GM19351 (cell line): Measurements from ENCODE around the gene MRPL55.

Experiments
- ATAC-seq: cut with Tn5 transposase; IDR thresholded peaks from one replicate; pipeline ENCODE4 v1.9.1; 2021; ENCODE audit warnings: mild to moderate bottlenecking, moderate library complexity; ENCODE audit not compliant: unreplicated experiment

MRPL55 gene

DNA sequence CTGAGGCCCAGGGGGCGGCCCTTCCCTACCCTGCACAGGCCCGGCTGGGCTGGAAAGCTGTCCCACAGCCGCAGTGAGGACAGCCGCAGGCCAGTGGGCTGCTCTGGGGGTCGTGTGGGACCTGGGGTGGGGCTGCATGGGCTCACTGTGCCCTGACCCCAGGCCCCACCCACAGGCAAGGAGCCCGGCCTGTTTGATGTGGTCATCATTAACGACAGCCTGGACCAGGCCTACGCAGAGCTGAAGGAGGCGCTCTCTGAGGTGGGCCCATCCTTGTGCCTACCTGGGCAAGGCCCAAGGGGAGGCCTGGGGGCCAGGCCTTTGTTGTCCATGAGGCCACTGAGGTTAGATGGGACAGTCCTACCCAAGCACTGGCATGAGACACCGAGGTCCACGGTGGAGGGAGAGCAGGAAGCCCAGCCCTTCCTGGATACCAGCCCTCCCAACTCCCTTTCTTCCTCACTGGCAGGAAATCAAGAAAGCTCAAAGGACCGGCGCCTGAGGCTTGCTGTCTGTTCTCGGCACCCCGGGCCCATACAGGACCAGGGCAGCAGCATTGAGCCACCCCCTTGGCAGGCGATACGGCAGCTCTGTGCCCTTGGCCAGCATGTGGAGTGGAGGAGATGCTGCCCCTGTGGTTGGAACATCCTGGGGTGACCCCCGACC, 39.2 kb upstream of the MRPL55 start:
- no peak for ATAC-seq

DNA sequence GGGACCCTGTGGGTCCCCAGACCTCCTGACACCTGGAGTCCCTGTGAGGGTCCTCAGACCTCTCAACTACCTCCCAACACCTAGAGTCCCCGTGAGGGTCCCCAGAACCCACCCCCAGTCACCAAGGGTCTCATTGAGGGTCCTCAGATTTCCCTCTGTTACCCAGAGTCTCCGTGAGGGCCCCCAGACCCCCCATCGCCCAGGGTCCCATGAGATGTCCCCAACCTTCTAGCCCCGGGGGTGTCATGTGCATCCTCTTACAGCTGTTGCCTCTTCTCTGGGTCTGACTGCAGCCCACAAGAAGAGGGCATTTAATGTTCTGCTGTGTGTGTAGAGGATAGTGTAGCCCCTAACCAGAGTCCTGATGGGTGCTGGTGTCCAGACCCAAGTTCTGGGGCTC, 38.7 kb upstream of the MRPL55 start:
- no peak for ATAC-seq

DNA sequence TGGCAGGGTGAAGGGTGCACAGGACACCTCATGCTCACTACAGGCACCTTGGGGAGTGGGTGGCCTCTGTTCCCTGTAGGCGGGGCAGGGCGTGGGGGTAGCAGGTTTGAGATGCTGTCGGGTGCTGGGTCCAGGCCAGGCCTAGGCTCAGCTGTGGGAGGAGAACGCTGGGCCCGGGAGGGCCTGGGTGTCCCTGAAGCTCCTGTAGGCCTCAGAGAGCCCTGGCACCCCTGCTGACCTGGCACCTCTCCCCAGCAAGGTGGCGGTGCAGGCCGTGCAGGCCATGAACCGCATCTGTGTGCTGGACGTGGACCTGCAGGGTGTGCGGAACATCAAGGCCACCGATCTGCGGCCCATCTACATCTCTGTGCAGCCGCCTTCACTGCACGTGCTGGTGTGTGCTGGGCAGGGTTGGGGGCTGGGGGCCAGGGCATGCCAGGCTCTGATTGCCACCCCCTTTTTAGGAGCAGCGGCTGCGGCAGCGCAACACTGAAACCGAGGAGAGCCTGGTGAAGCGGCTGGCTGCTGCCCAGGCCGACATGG, 38.1 kb upstream of the MRPL55 start:
- no peak for ATAC-seq

DNA sequence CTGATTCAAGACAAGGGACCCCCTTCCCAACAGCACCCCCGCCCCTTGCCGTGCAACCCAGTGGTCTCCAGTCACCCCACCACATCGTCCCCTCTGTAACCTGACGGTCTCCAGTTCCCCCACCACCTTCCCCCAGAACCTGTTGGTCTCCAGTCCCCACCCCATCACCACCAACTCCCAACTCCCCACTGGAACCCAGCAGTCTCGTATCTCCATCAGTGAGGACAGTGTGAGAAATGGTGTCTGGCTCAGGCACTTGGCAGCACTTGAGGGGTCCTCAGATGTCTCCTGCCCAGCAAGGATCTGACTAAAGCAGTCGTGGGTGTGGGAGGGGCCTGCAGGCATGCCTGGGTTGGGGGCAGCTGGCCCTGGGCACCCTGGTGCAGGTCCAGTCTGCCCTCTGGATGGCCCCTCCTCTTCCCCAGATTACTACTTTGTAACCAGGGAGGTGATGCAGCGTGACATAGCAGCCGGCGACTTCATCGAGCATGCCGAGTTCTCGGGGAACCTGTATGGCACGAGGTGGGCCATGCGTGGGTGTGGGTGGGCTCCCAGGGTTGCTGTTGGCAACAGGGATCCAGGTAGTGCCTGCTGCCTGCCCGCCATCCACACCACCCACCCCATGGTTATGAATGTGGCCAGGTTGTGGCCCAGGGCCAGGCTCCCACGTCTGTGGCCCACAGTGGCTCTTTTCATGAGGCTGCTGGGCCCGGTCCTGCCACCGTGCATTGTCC, 37.5 kb upstream of the MRPL55 start:
- ATAC-seq, result no peak

DNA sequence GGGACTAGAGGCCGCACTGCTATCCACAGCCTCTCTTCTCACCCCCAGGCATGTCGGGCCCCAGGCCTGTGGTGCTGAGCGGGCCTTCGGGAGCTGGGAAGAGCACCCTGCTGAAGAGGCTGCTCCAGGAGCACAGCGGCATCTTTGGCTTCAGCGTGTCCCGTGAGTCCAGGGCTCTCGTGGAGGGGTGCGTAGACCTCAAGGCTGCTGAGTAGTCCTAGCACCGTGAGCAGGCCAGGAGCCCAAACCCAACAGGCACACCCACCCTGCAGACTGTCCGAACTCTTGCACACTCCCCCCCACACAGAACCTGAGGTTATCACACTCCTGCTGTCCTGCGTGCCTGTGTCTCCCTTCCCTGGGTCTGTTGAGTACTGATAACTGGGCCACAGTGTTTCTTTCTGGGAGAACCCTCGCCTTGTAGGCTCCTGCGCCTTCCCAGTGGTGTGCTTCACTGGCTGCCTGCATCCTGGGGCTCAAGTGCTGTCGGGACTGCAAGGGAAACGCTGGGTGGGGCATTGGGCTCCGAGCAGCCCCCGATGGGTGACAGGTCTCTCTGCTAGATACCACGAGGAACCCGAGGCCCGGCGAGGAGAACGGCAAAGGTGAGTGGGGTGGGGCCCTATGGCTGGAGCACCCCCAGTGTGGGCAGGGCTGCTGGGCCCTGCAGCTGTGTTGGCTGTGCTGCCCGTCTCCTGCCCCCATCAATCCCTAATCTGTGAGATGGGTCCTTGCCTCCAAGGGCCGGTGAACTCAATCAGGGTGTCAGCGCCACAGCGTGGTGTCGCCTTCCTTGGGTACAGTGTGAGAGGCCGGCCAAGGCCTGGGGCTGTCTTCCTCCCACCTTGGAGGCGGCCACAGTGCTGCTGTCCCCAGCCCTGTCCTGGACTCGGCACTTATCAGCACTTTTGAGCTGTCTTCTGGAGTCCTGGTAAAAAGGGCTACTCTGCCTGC, 36.6 kb upstream of the MRPL55 start:
- no peak for ATAC-seq

DNA sequence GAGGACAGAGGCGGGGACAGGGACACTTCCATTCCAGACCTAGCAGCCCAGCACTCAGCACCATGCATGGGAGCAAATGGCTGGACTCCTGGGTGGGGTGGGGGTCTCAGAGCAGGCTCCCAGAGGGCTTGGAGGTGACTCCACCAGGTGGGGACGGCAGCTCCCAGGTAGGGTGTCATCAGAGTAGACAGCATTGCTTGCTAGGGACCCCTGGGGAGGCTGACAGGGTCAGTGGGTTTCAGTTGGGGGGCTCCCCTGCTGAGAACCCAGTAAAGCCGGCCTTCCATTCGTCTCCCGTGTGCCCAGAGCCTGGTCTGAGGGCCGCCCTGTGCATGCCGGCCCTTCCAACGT, 35.9 kb upstream of the MRPL55 start:
- ATAC-seq, result no peak

DNA sequence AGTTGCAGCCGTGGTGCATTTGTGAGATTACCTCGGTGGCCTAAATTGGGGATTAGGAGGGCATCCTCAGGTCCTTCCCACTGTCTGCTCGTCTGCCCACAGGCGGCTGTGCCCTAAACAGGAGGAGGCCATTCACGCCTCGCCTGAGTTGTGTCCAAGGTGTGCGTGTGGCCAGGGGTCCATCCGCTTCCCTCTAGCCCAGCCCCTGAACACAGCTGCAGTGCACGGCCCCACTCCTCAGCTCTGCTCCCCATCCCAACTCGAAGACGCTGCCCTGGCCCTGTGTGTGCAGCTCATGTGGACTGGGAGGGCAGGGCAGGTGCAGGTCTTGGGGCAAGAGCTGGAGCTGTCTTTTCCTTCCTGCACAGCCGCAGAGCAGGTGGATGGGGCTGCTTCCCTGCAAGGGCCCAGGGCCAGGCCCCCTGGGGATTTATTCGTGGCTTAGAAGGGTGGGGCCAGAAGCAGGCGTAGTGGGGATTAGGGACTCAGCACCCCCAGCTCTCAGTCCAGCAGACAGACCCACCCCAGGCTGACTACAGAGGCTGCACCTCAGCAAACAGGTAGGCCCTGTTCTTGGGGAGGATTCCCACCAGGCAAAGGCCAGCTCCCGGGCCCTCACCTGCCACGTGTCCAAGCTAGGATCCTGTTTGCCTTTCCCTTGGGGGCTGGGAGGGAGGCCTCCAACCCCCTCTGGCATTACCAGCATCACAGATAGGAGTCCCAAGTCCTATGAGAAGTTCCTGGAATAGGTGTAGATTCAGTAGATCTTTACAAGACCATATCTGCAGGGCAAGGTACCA, 35.3 kb upstream of the MRPL55 start:
- ATAC-seq, result no peak

DNA sequence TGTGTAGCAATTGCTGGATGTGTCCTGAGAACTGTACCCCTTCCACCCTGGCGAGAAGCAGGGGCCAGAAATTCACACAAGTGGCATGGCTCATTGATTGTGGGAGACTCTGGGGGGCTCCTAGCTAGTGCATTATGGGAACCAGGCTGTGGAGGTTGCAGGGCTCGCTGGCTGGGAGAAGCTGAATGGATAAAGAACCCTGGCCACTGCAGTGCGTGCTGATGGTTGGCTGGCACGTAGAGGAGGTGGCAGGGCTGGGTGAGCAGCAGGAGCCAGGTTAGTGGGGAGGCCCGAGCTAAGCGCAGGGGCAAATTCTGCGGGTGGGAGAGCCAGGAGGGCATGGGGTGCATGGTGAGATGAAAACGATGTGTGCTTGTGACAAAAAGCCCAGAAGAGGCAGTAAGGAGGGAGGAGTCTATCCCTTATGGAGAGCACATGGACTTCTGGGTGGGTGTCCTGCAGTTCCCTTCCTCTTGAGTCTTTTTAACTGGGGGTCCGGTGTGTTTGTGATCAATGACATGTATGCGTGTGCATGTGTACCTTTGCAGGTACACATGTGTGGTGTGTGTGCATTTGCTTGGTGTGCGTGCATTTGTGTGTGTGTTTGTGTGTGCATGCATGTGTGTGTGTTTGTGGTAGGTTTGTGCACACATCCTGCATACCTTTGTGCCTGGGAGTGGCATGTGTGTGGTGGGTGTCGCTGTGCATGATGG, 34.5 kb upstream of the MRPL55 start:
- no peak for ATAC-seq

DNA sequence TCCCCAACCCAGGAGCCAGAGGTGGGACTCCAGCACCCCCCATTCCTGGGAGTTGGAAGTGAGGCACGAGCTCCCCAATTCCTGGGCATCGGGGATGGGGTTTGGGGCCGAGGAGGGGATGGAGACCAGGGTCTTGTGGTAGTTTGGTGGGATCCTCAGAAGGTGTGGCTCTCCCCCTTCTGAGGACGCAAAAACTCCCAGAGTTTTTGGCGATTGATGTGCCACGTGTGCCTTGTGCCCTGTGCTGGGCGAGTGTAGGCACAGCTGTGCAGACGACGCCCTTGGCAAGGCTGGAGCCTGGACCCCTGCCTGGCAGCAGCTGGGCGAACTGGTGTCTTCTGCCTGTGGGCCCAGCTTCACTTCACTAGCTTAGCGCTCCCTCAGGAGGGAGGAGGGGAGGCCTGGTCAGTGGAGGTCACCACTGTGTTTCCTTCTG, 33.6 kb upstream of the MRPL55 start:
- no peak for ATAC-seq

DNA sequence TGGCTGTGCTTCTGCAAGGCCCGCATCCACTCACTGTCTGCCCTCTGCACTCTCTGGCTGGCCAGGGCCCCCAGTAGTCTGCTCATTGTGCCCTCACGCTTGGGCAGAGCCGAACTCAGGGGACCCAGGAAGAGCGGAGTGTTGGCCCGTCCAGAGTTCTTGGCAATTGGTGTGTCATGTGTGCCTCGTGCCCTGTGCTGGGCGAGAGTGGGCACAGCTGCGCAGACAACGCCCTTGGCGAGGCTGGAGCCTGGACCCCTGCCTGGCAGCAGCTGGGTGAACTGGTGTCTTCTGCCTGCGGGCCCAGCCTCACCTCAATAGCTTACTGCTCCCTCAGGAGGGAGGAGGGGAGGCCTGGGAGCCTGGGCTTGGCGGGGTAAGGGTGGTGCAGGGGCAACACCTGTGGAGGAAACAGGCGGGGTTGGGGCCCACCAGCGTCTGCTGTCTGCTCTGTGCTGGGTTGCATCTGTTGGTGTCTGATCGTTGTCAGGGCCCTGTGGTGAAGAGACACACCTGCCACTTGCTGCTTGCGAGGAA, 33.1 kb upstream of the MRPL55 start:
- no peak for ATAC-seq

DNA sequence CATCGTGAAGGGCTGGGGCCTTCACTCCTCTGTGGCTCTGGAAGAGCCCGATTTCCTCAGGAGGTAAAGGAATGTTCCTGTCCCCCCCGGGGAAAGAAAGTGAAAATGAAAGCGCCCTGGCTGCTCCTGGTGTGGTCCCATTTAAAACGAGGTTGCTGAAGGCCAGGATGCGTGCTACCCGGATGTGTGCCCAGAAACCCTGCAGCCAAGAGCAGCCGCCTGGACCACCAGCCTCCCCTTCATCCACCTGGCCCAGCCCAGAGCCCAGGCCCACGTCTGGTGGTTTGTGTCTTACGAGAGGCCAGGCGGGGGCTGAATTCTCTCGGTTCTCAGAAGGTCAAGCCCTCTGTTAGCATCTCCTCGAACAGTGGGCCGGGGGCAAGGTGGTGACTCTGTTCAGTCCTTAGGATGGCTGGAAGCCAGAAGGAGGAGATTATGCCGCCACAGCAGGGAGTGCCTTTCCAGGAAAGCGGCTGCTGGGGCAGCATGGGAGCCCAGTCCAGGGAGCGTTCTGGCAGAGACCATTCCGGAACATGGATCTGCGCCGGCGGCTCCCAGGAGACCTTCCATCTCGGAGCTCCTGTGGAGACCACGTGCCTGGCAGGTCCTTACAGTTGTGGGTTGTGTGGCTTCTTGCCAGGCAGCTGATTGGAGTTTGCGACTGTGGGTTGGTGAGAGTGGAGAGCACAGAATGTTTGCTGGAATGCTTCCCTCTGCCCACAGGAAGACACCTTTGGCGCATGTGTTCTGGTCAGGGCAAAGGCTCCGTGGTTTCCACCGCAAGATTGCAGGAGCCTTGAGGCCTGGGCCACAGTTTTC, 32.3 kb upstream of the MRPL55 start:
- no peak for ATAC-seq

DNA sequence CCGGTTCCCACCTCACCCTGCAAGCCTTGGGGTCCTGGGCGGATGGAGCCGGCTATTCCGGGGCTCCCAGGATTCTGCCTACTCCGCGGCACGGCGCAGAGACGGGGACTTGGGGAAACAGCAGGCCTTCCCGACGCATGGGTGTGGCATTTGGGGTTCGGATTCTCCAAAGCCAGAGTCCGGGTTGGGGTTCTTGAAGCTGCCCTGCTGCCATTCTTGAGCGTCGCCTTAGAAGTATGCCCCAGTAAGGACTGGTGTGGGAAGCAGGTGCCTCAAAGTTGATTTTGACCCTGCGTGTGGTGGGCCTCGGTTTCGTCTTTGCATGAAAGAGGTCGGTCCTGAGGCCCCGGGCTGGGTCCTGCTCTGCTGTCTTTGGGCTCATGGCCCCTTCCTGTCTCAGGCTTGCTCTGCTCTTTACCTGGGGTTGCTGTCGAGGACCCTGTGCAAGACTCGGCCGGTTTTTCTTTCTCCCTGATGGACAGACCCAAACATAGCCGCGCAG, 31.7 kb upstream of the MRPL55 start:
- ATAC-seq, result no peak

DNA sequence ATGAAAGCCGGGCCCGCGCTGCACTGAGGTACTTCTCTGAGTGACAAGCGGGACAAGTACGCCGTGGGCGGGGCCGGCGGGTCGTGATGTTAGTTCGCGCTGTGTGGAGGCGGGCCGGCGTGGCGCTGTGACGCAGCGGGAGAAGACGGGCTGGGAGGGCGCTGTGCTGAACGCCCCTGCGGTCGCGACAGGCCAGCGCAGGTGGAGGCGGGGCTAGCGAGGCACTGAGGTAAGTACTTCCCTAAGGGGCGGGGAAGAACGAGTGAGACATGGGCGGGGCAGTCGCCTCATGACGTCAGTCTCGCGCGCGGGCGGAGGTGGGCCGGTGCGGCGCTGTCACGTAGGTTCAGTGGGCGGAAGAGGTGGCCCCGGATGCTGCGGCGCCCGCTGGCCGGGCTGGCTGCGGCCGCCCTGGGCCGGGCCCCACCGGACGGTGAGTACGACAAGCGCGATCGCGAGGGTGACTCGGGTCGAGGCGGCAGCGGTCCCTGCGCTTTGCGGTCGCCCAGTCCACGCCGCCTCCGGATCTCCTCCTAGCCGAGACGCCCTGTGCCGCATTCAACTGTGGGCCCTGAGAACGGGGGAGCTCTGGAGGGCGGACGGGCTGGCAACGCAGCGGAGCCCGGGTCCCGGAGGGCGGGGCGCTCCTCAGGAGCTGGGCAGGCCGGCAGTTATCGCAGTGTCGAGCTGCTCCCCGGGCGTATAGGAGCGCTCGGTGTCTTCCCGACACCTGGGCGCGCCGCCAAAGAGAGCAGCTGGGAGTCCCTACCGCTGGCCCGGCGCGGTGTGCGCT, 31.0 kb upstream of the MRPL55 start, which contains the start of gene GUK1:
TSS of gene GUK1 (plus strand) at position 349 of the 793 bp plus-strand sequence. CDS start at position 373, 24 bp downstream.
- peak; percentile 87 for ATAC-seq

DNA sequence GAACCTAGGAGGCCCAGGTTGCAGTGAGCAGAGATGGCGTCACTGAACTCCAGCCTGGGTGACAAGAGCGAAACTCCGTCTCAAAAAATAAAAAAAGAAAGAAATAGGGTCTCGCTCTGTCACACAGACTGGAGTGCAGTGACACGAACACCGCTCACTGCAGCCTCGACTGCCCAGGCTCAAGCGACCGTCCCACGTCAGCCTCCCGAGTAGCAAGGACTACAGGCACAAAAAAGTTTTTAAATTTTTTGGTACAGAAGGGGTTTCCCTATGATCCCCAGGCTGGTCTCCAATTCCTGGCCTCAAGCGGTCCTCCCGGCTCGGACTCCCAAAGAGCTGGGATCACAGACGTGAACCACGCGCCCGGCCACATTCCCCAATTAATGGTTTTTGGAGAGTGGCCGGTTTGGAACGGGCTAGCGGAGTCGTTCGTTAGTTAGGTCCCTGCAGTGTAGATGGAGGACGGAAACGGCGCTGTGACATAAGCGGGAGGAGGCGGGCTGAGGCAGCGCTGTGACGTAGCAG, 30.4 kb upstream of the MRPL55 start:
- no peak for ATAC-seq

DNA sequence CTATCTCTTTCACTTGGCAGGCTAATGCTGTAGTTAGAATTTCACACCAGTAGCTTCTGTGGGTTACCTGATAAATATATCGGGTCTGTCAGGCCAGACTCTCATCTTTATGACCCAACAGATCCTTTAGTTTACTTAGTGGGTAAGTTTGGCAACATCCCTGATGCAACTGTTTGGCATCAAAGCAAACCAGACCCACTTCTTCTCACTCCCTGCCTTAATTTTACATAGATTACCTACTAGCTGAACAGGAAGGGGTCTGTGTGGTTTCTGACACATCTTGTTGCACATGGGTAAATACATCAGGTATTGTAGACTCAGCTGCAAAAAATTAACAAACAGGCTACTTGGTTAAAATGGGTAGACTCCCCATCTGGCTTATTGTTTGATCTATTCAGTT, 27.8 kb upstream of the MRPL55 start:
- no peak for ATAC-seq

DNA sequence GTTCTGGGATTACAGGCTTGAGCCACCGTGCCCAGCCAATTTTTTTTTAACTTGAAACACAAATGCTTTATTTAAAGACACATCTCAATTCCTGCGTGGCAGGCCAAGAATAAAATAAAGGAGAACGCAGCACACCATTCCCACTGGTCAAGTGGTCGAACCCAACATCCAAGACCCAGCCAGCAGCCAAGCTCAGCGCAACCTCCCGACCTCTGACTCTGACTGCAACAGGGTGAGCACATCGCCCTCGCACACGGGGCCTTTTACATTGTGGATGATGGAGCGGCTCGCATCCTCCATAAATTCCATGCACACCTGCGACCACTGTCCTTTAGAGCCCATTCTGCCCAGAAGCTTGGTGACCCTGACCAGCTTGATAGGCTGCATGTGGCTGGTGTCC, 25.5 kb upstream of the MRPL55 start:
- ATAC-seq, result no peak

DNA sequence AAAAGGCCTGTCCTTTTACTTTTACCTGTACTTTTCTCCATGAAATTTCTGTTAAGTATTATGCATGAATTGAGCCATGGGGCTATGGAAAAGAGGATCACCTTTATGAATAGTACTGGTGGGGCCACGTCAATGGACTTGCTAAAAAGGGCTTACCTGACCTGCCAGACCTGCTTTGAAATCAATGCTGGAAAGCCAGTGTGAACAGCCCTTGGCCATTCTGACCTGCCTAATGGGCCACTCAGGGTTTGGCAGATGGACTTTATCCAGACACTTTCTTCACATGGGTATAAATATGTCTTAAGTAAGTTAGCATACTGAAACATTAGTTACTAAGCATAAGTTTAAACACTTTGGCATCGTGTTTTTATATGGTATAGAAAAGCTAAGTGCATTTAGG, 22.7 kb upstream of the MRPL55 start:
- ATAC-seq, result no peak
